GM18519 (cell line): ENCODE measurements around the gene RUNDC1.

ENCODE experiments used
- ATAC-seq: cut with Tn5 transposase; IDR thresholded peaks from one replicate; pipeline ENCODE4 v1.9.1; 2021; ENCODE audit warnings: mild to moderate bottlenecking, moderate library complexity; ENCODE audit not compliant: unreplicated experiment, low FRiP score

Gene RUNDC1

DNA sequence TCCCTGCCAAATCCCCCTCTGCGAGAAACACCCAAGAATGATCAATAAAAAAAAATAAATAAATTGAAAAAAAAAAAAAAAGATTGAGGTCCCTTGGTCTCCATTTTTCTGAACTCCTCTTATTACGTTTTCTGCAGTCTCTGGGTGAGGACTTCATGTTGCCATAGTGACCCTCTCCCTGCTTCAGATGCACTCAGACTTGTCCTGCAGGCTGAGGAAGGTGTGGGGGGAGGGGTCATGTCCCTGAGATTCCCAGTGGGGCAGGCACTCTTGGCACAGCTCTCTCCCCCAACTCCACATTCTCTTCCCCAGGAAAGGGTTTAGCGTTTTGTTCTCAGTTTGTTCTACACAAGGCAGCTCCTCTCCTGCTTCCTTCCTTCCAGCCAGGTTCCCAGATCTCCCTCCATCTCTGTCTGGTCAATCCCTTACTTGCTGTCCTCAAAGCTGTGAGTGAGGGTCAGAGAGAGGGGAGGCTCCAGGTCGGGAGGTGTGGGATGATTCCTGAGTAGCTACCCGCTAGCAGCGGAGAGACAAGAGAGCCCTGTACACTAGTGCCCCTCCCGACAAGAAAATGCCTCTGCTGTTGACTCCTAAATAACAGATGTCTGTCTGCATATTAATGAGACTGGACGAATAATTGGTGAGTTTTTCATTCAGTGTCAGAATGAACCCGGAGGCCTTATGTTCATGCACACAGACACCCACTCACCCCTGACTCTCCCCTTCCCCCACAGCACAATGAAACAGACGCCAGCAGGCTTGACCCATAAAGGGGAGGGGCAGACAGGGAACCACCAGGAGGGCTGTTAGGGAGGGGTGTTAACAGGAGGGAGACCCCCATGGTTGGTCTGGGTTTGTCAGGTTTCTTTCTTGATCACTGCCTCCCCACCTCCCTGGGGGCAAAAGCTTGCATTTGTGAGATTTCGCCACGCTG lies 53.9 kb downstream of the RUNDC1 start:
- ATAC-seq = no peak

DNA sequence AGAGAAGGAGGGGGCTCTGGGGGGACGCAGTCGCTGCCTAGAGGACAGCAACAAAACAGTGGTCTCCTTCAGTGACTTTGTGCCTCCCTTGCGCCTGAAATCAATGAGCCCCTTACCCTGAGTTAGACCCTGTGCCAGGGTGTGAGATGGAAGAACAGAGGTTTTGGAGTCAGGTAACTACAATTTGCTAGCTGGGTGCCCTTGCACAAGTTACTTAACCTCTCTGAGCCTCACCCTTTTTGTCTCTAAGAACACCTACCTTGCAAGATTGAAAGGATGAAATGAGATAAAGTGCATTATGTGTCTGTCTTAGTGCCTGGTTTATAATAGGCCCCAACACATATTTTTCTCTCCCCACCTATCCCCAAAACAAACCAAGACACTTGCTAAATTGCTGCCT lies 54.5 kb downstream of the RUNDC1 start:
- no peak for ATAC-seq

DNA sequence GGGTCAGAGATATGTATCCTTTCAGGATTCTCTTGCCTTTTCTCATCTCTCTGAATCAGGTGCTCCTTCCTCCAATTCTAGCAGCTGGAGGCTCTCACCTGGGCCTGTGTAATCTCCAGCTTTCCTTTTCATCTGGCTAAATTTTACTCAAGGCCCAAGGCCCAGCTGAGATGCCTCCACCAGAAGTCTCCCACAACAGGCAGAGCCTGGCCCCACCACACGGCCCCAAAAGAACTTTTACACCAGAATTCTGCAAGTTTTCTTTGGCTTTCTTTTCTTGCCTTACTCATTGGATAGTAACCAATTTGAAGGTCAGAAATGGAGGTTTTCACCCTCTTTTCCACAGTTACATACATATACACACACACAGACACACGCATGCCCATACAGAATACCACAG lies 59.3 kb downstream of the RUNDC1 start:
- no peak for ATAC-seq

DNA sequence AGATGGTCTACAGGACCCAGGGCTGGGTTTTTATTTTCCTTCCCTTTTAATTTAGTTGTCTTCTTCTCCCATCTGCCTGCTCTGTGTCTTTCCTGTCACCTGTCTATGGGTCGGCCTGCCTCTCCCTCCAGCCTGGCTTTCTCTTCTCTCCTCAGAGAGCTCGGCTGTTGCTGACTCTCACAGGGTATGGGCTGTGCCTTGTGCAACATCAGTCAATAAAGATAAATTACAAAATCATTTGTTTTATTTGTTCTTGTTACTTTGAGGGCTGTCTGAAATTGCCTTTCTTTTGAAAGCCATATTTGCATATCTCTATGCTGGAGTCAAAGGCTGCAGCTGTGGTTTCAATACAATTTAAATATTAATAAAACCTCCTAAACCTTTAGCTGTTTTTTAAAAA lies 60.3 kb downstream of the RUNDC1 start:
- ATAC-seq = no peak

DNA sequence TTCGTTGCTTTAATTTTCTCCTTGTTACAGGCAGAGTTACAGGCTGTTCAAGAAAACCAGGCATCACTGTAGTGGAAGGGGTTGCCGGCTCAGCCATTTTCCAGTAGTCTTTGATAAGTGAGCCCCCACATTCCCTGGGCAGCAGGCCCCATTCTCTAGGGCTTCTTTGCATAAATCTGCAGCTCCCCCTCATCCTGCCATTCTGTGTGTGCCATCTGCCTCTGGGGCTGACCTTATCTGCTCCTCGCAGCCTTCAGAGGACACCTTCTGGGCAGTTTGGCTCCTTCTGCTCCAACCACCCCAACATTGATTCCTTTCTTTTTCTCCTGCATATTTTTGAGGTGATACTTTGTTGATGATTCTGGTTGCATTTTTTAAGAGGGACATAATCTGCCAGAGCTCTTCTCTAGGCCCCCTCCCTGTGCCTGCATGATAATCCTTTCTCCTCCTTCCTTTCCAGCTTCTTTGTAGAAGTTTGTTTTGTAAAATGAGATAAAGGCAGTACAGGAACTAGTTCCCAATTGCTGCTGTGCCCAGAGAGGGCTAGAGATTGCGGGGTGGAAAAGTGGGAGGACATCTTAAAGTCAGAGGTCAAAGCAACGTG lies 61.8 kb downstream of the RUNDC1 start:
- ATAC-seq = no peak
